Peyer's patch (tissue), 4 donors: ENCODE data around the gene AUTS2.

ENCODE experiments used
- CTCF ChIP-seq, 6 experiments: fragments of 450-650 bp in 4 of 6; fragments of 200-600 bp in 2 of 6; sonication (generic) in 1 of 6; IDR thresholded peaks; one replicate each; pipeline ENCODE4 v1.5.1; 2017 to 2019; ENCODE audit warnings: antibody characterized with exemption in 6 of 6, mild to moderate bottlenecking in 3 of 6, moderate library complexity in 1 of 6
- POLR2A ChIP-seq, 2 donors: fragments of 450-650 bp; IDR thresholded peaks; one replicate each; pipeline ENCODE4 v1.5.1; 2017; ENCODE audit warnings: antibody characterized with exemption in 2 of 2, mild to moderate bottlenecking in 2 of 2, moderate library complexity in 2 of 2

- TF ChIP-seq CTCF (IDR thresholded peaks at IDR 0.05) (no peak), POLR2A (IDR thresholded peaks at IDR 0.05) (no peak)
Measured at GRCh38 chr7:69651101-69651590, 52.9 kb downstream of the AUTS2 start.
